Memory B cell (primary cell): ENCODE results near the gene SULT1E1.

Experiments
- ATAC-seq: fragments of 150-1000 bp; cut with Tn5 transposase; 2 replicates; pipeline ENCODE4 v1.10.0; 2021; ENCODE audit warnings: low read depth, mild to moderate bottlenecking, moderate library complexity
- DNase-seq, 2 donors: peaks; one replicate each; pipeline ENCODE4 v3.0.0; 2022; ENCODE audit warnings: low spot score in 2 of 2
- H3K27ac Mint-ChIP-seq: one replicate; pipeline ENCODE4 v1.8.0; 2022; ENCODE audit warnings: mild to moderate bottlenecking, moderate library complexity, mixed read lengths
- H3K27me3 Mint-ChIP-seq: one replicate; pipeline ENCODE4 v1.8.0; 2022; ENCODE audit warnings: mixed read lengths
- H3K36me3 Mint-ChIP-seq: one replicate; pipeline ENCODE4 v1.8.0; 2022; ENCODE audit warnings: mild to moderate bottlenecking, mixed read lengths
- H3K4me1 Mint-ChIP-seq: one replicate; pipeline ENCODE4 v1.8.0; 2022; ENCODE audit warnings: mixed read lengths
- H3K4me3 Mint-ChIP-seq: one replicate; pipeline ENCODE4 v1.8.0; 2022; ENCODE audit warnings: mild to moderate bottlenecking, moderate library complexity, mixed read lengths
- H3K9me3 Mint-ChIP-seq: one replicate; pipeline ENCODE4 v1.8.0; 2022; ENCODE audit warnings: mixed read lengths

Gene SULT1E1, protein sequence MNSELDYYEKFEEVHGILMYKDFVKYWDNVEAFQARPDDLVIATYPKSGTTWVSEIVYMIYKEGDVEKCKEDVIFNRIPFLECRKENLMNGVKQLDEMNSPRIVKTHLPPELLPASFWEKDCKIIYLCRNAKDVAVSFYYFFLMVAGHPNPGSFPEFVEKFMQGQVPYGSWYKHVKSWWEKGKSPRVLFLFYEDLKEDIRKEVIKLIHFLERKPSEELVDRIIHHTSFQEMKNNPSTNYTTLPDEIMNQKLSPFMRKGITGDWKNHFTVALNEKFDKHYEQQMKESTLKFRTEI

DNA sequence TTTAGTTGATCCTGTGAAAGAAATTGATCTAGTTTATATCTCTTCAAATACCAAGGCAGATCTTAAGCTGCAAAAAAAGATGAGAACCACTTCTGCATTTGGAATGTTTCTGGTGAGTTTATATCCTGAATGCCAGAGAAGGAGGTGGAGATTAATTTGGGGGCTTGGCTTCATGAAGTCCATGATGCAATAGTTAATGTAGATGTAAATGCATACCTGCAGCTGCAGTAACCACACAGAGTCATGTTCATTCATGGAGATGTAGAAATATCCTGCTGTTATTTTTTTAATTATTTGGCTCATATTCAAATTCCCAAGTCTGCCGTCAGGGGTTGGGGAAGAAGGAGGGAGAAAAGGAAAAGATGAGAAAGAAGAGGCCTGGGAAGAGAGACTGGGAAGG lies at the start of gene SULT1E1:
Gene SULT1E1 (minus strand): TSS at position 94 of the 400 bp plus-strand sequence. CDS start 2,501 bp downstream, outside the sequence.
- Mint-ChIP-seq H3K4me3 (no peak within 1 kb of the TSS), H3K27ac (no peak within 1 kb of the TSS), H3K36me3 (no peaks in the 10 kb centered on the region), H3K27me3 (no peaks in the 10 kb centered on the region), H3K4me1 (no peaks in the 10 kb centered on the region), H3K9me3 (no peaks in the 10 kb centered on the region)
- ATAC-seq (no peak), DNase-seq (no peak)

DNA sequence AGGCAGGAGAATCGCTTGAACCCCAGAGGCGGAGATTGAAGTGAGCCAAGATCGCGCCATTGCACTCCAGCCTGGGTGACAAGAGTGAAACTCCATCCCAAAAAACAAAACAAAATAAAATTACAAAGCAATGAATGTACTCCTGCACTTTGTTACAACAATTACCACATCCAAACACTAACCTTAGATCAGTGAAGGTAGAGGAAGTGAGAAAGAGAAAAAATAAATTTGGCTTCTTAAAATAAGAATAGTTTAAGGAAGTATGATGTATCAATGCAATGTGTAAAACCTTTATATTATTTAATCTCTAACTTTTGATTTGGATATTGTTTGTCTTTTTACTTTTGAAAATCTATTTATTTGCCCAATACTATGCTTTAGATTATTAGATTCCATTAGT lies 49.2 kb upstream of the SULT1E1 start:
- H3K27ac Mint-ChIP-seq: no peak overlapping the region
- H3K27me3 Mint-ChIP-seq: no peaks in the 10 kb centered on the region
- no peak overlapping the region for H3K4me3 Mint-ChIP-seq
- no peaks in the 10 kb centered on the region for H3K9me3 Mint-ChIP-seq
- no peaks in the 10 kb centered on the region for H3K36me3 Mint-ChIP-seq
- no peak for ATAC-seq
- no peak for DNase-seq
- H3K4me1 Mint-ChIP-seq: no peaks in the 10 kb centered on the region

DNA sequence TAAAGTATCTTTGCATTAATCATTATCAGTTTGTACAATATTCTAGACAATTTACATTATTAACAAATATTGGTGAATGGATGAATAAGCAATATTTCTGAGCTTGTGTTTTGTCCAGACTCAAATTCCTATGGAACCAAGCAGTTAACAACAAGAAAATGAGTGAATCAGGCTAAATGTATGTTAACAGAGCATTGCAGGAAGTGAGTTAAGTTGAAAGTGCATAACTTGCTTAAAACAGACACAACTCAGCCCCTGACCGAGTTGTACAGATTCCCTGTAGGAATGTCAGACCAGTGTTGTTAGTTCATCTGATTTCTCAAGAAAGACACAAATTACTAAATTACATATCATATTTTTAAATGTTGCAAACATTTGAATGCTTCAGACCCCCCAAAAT lies 47.2 kb upstream of the SULT1E1 start:
- ATAC-seq (no peak), DNase-seq (no peak)
- H3K27ac Mint-ChIP-seq: no peak overlapping the region
- H3K27me3 Mint-ChIP-seq: no peaks in the 10 kb centered on the region
- no peaks in the 10 kb centered on the region for H3K9me3 Mint-ChIP-seq
- H3K36me3 Mint-ChIP-seq: no peaks in the 10 kb centered on the region
- no peaks in the 10 kb centered on the region for H3K4me1 Mint-ChIP-seq
- no peak overlapping the region for H3K4me3 Mint-ChIP-seq

DNA sequence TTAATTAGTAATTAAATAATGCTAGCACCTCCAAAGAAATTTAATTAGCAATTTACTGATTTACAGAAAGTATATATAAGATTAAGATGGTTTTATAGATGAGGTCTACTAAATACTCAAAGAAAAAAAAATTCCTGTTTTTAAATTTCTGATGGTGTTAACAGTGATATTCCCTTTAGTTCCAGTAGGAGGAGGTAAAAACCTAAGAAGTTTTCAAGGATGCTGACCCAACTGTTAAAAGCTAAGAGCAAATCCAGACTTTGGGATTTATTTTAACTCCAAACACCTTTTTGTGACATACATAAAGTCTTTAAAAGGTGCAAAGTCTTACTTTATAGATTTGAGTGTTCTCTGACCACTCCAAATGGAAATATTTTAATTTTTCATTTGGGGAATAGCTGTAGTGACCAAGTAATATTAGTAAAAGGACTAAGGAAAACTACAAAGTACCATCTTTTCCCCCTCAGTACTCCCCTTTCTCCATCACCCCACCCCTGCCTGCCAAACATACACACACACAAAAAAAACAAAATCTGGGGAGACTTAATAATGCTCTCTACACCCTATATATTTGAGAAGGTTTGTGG lies 36.7 kb upstream of the SULT1E1 start:
- ATAC-seq (no peak), DNase-seq (no peak)
- no peak overlapping the region for H3K4me3 Mint-ChIP-seq
- no peaks in the 10 kb centered on the region for H3K36me3 Mint-ChIP-seq
- no peaks in the 10 kb centered on the region for H3K27me3 Mint-ChIP-seq
- no peak overlapping the region for H3K27ac Mint-ChIP-seq
- H3K9me3 Mint-ChIP-seq: no peaks in the 10 kb centered on the region
- no peaks in the 10 kb centered on the region for H3K4me1 Mint-ChIP-seq

DNA sequence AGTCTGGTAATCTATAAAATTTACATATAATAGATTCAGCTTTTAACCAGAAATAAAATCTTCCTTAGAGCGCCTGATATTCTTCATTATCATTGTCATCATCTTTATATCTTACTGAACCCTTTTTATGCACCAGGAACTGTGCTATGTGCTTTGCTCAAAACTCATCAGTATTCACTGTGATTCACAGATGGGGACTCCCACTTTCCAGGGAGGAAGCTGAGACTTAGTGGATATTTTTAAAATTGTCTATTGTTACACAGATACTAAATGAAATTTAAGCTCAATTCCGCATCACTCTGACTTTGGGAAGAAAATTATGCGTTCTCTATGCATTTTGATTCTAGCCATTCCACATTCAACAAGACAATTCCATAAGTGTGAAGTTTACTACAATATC lies 34.8 kb upstream of the SULT1E1 start:
- ATAC-seq: no peak
- H3K4me3 Mint-ChIP-seq: no peak overlapping the region
- H3K27me3 Mint-ChIP-seq: no peaks in the 10 kb centered on the region
- no peak for DNase-seq
- H3K27ac Mint-ChIP-seq: no peak overlapping the region
- H3K9me3 Mint-ChIP-seq: no peaks in the 10 kb centered on the region
- H3K4me1 Mint-ChIP-seq: no peaks in the 10 kb centered on the region
- H3K36me3 Mint-ChIP-seq: no peaks in the 10 kb centered on the region

DNA sequence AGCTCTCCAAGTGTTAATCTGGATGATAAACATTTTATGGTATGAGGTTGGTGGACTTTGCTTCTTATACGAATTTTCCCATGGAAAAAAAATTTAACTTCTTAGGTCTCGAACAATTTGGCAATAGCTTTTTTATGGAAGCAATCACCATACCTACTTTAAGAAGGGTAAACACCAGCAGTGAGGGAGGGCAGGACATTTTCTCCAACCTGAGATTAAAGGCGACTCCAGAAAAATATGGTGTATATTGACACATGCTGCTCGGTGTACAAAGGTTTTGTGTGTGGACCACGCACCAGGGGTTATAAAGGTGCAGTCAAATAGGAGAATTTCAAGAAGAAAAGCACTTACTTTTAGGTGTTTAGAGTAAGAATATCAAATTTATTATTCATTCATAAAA lies 34.2 kb upstream of the SULT1E1 start:
- Mint-ChIP-seq H3K27me3 (no peaks in the 10 kb centered on the region), H3K9me3 (no peaks in the 10 kb centered on the region), H3K27ac (no peak overlapping the region), H3K4me3 (no peak overlapping the region), H3K36me3 (no peaks in the 10 kb centered on the region), H3K4me1 (no peaks in the 10 kb centered on the region)
- ATAC-seq (no peak), DNase-seq (no peak)

DNA sequence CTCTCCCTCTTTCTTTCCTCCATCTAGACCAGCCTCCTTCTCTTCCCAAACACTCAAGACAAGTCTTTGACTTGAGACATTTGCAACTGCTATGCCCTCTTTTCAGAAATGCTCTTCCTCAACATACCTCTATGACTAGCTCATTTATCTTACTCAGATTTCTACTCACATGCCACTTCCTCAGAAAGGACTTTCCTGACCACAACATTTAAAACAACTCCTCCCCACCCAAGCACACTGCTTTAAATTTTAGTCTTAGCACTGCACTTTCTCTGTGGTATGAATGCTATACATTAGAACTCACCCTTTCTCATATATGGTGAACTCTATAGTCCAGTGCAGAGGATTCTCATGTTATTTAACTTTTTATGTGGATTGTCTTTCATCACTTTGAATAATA lies 28.4 kb upstream of the SULT1E1 start:
- Mint-ChIP-seq H3K27ac (no peak overlapping the region), H3K27me3 (no peaks in the 10 kb centered on the region), H3K9me3 (peaks cover 1% of the 10 kb centered on the region), H3K4me3 (no peak overlapping the region), H3K4me1 (no peaks in the 10 kb centered on the region), H3K36me3 (no peaks in the 10 kb centered on the region)
- DNase-seq (no peak), ATAC-seq (no peak)

DNA sequence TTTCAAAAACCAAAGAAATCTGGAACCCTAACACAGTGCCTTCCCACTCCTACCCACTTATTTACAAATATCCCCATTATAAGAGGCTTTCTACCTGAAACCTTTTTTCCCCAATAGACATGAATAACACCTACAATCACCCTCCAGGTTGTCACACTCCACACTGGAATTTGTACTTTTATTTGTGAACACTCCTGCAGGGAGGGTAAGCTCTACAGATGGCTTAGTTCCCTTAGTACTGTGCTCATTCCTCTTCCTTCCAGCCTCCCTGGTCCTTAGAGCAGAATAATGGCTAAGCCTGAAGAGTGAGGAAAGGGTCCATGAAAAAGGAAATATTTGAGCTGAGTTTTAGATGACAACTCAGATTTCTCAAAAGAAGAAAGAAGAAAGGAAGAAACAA lies 22.2 kb upstream of the SULT1E1 start:
- no peaks in the 10 kb centered on the region for H3K36me3 Mint-ChIP-seq
- no peaks in the 10 kb centered on the region for H3K27me3 Mint-ChIP-seq
- ATAC-seq (no peak), DNase-seq (no peak)
- no peak overlapping the region for H3K4me3 Mint-ChIP-seq
- H3K27ac Mint-ChIP-seq: no peak overlapping the region
- H3K4me1 Mint-ChIP-seq: no peaks in the 10 kb centered on the region
- peaks cover 1% of the 10 kb centered on the region for H3K9me3 Mint-ChIP-seq

DNA sequence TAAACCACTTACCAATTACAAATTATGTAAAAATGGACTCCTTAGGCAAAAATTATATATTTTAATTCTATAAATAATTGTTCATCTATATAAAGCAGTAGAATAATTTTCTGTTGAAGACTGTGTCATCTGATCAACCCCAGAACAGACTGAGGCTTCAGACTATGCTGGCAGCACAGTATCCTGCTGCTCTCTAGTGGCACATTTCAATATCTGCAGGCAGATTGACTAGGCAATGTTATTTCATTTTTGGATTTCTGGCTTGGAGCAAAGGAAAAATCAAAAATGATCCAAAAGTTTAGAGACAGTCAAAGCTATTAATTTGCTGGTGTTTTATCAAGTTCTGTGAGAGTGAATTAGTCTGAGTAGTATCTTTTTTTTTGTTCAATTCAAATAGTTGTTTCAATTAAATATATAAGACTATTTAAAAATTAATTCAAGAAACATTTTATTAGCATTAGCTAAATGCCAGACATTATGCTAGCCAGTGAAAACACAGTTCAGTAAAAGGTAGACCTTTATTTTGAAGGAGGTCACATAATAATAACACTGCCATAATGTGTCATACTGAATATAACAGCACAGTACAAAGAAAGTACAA lies 21.3 kb upstream of the SULT1E1 start:
- no peak for DNase-seq

DNA sequence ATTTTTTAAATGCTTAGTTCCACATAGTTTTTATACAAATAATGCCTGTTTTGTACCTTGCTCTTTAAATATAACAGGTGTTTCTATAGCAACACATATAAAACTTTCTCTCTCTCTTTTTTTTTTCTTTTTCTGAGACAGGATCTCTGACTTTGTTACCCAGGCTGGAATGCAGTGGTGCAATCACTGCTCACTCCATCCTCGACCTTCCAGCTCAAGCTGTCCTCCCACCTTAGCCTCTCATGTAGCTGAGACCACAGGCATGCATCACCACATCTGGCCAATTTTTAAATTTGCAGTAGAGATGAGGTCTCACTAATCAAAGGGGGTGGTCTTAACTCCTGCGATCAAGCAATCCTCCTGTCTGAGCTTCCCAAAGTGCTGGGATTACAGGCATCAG lies 18.3 kb upstream of the SULT1E1 start:
- Mint-ChIP-seq H3K4me1 (no peaks in the 10 kb centered on the region), H3K27me3 (no peaks in the 10 kb centered on the region), H3K36me3 (no peaks in the 10 kb centered on the region), H3K4me3 (no peak overlapping the region), H3K27ac (no peak overlapping the region), H3K9me3 (no peaks in the 10 kb centered on the region)
- ATAC-seq (no peak), DNase-seq (no peak)

More for the DNA sequence above, 21.3 kb upstream of the SULT1E1 start:
- no peak for ATAC-seq
- H3K9me3 Mint-ChIP-seq: peaks cover 1% of the 10 kb centered on the region
- H3K4me3 Mint-ChIP-seq: no peak overlapping the region
- H3K27ac Mint-ChIP-seq: no peak overlapping the region
- no peaks in the 10 kb centered on the region for H3K27me3 Mint-ChIP-seq
- H3K36me3 Mint-ChIP-seq: no peaks in the 10 kb centered on the region
- no peaks in the 10 kb centered on the region for H3K4me1 Mint-ChIP-seq

DNA sequence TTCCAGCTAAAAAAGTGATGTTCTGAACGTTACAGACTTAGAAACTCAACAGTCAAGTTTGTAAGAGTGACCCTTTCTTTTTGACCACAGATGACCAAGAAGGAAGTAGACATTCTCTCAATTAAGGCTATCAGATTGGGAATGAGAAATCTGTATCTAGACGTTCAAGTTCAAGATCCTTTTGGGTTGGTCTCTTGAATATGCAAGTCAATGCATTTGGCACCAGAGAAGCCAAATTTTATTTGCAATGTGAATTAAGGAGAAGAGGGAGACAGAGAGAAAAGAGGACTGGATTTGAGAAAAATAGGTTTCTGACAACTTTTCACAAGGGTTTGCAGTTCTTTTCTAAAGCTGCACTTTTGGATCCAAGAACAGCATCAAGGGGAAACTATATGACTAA lies 17.5 kb upstream of the SULT1E1 start:
- Mint-ChIP-seq H3K4me3 (no peak overlapping the region), H3K36me3 (no peaks in the 10 kb centered on the region), H3K4me1 (no peaks in the 10 kb centered on the region), H3K27me3 (no peaks in the 10 kb centered on the region), H3K27ac (no peak overlapping the region), H3K9me3 (no peaks in the 10 kb centered on the region)
- ATAC-seq (no peak), DNase-seq (no peak)

DNA sequence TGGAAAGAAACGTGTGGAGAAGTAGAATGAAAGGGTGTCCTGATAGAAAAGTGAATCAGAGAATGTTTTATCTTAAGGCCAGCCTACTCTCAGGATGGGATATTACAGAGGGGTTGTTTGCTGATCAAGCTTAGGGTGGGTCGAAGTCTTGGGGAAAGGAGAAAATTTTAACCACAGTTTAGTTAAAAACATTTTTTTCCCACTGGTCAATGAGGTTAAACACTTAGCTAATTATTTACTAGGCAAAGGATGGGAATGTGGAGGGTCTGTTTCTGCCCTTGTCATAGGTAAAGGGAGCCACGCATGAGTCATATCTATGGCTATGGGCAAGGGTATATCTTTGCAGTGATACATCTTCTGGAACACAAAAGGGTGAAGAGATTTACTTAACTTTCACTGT lies 16.1 kb upstream of the SULT1E1 start:
- DNase-seq (no peak), ATAC-seq (no peak)
- H3K27ac Mint-ChIP-seq: no peak overlapping the region
- no peaks in the 10 kb centered on the region for H3K36me3 Mint-ChIP-seq
- no peaks in the 10 kb centered on the region for H3K9me3 Mint-ChIP-seq
- H3K27me3 Mint-ChIP-seq: no peaks in the 10 kb centered on the region
- no peaks in the 10 kb centered on the region for H3K4me1 Mint-ChIP-seq
- H3K4me3 Mint-ChIP-seq: no peak overlapping the region

DNA sequence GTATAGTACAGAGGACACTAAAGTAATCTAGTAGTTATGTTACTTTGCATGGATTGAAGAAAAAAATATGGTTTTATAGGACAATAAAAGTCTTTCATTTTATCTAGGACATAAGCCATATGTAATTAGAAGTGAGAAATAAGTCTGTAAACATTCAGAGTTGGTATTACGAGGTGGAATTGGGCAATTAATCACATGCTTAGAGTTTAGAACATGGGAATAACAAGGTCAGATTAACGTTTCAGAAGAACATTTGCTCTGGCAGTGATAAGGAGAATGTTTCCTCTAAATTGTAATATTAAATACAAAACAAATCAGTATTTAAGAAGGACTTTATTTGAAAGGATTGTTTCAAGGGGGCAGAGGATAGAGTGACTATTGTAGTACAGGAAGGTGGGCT lies 15.6 kb upstream of the SULT1E1 start:
- no peak for DNase-seq
- H3K4me3 Mint-ChIP-seq: no peak overlapping the region
- no peaks in the 10 kb centered on the region for H3K36me3 Mint-ChIP-seq
- no peaks in the 10 kb centered on the region for H3K4me1 Mint-ChIP-seq
- ATAC-seq: no peak
- H3K27me3 Mint-ChIP-seq: no peaks in the 10 kb centered on the region
- no peak overlapping the region for H3K27ac Mint-ChIP-seq
- H3K9me3 Mint-ChIP-seq: no peaks in the 10 kb centered on the region

DNA sequence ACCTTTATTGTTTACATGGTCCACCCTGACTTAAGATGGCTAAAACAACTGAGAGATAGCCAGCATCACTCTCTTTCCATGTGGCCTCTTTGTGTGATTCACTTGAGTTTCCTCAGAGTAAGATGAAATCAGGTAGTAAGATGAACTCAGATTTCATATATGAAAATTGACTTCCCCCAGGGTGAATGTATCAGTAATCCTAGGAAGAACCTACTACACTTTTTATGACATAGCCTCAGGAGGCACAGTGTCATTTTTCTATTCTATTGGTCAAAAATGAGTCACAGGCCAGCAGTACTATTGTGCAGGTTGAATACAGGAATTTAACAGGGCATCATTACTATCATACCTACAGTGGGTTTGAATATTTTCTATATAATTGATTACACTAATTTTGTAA lies 14.6 kb upstream of the SULT1E1 start:
- Mint-ChIP-seq H3K36me3 (no peaks in the 10 kb centered on the region), H3K9me3 (no peaks in the 10 kb centered on the region), H3K27ac (no peak overlapping the region), H3K4me3 (no peak overlapping the region), H3K27me3 (no peaks in the 10 kb centered on the region), H3K4me1 (no peaks in the 10 kb centered on the region)
- no peak for DNase-seq
- ATAC-seq: no peak

DNA sequence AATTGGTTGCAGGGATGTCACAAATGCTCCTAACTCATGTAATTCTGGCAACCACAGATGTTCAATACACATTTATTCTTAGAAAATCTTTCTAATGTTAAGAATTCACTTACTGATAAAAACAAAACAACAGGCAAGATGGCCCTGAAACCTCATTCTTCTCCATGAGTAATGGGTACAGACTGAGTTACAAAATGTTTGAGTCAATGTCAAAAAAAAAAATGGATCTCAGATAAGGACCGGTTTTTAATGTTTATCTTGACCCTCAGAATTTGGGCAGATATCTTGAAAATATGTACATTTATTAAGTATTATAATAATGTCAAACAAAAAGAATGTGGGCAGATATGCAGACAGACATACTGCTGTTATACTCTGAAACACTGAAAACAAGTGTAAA lies 1.8 kb upstream of the SULT1E1 start:
- H3K36me3 Mint-ChIP-seq: no peaks in the 10 kb centered on the region
- H3K27me3 Mint-ChIP-seq: no peaks in the 10 kb centered on the region
- no peaks in the 10 kb centered on the region for H3K4me1 Mint-ChIP-seq
- ATAC-seq (no peak), DNase-seq (no peak)
- no peaks in the 10 kb centered on the region for H3K9me3 Mint-ChIP-seq
- no peak overlapping the region for H3K27ac Mint-ChIP-seq
- H3K4me3 Mint-ChIP-seq: no peak overlapping the region
